Right atrium auricular region (tissue), 2 donors: ENCODE data around the gene C17orf58. TPM values are rescaled to one million over a fixed set of nuclear protein-coding genes. Genes with fewer than 3 reads are reported as not detected.

Experiments
- DNase-seq: peaks from one replicate; pipeline ENCODE4 v3.0.0-alpha.2; 2019; ENCODE audit warnings: low spot score
- H3K27ac ChIP-seq, 2 donors: fragments of 200-600 bp; sonication (generic); 1 replicate in 1 of 2; 2 replicates in 1 of 2; pipeline ENCODE4 v1.5.1; 2016 to 2019
- H3K27me3 ChIP-seq, 2 donors: fragments of 200-600 bp; sonication (generic); one replicate each; pipeline versions ENCODE4 v1.5.1 to v1.6.0; 2017 to 2019
- H3K36me3 ChIP-seq: fragments of 200-600 bp; sonication (generic); one replicate; pipeline ENCODE4 v1.5.1; 2016
- H3K4me1 ChIP-seq, 2 donors: fragments of 200-600 bp; sonication (generic); one replicate each; pipeline versions ENCODE4 v1.5.1 to v1.6.0; 2017 to 2019
- H3K4me3 ChIP-seq, 2 donors: fragments of 200-600 bp; sonication (generic); 1 replicate in 1 of 2; 2 replicates in 1 of 2; pipeline ENCODE4 v1.5.1; 2017 to 2019; ENCODE audit warnings: mild to moderate bottlenecking in 1 of 2, moderate library complexity in 1 of 2
- H3K9me3 ChIP-seq, 2 donors: fragments of 200-600 bp; sonication (generic); one replicate each; pipeline ENCODE4 v1.5.1; 2019
- total RNA-seq, 2 donors: library from RNA; depleted of rRNA; stranded (reverse); fragments of >200 nt; gene quantifications; one replicate each; pipeline ENCODE4 v1.1.0, GENCODE V29; 2016
- TF ChIP-seq, protein P1 (sequence below), 2 donors: fragments of 200-600 bp; sonication (generic); IDR thresholded peaks; one replicate each; pipeline ENCODE4 v1.5.1; 2019; ENCODE audit warnings: antibody characterized with exemption in 2 of 2

C17orf58 gene
- total RNA-seq, 2 donors from 2014 or later = 6.9 to 10.1 TPM

GRCh38 chr17:67995570-67996263 is 552 bp downstream of the C17orf58 start:
- no peaks in the 10 kb centered on the region for H3K36me3 ChIP-seq
- H3K9me3 ChIP-seq = no peaks in the 10 kb centered on the region
- TF ChIP-seq, protein P1, sequence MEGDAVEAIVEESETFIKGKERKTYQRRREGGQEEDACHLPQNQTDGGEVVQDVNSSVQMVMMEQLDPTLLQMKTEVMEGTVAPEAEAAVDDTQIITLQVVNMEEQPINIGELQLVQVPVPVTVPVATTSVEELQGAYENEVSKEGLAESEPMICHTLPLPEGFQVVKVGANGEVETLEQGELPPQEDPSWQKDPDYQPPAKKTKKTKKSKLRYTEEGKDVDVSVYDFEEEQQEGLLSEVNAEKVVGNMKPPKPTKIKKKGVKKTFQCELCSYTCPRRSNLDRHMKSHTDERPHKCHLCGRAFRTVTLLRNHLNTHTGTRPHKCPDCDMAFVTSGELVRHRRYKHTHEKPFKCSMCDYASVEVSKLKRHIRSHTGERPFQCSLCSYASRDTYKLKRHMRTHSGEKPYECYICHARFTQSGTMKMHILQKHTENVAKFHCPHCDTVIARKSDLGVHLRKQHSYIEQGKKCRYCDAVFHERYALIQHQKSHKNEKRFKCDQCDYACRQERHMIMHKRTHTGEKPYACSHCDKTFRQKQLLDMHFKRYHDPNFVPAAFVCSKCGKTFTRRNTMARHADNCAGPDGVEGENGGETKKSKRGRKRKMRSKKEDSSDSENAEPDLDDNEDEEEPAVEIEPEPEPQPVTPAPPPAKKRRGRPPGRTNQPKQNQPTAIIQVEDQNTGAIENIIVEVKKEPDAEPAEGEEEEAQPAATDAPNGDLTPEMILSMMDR (IDR thresholded peaks at IDR 0.05) = peak in 1 of 2 donors; percentile 34
- DNase-seq = no peak
- peaks cover 0 to 32% of the 10 kb centered on the region in 2 donors for H3K4me1 ChIP-seq
- peak overlapping the region; percentile 74 to 97 for H3K27ac ChIP-seq
- H3K4me3 ChIP-seq = peak overlapping the region; percentile 43 to 79
- no peaks in the 10 kb centered on the region for H3K27me3 ChIP-seq

GRCh38 chr17:67994817-67995569 is 1.3 kb downstream of the C17orf58 start:
- TF ChIP-seq, protein P1 (IDR thresholded peaks at IDR 0.05) = no peak
- DNase-seq = no peak
- Histone ChIP-seq H3K27me3 (no peaks in the 10 kb centered on the region), H3K4me1 (peaks cover 0 to 32% of the 10 kb centered on the region in 2 donors), H3K4me3 (peak overlapping the region; percentile 43 to 79), H3K36me3 (no peaks in the 10 kb centered on the region), H3K9me3 (no peaks in the 10 kb centered on the region), H3K27ac (peak overlapping the region; percentile 74 to 97)

GRCh38 chr17:67993998-67994361 is 2.3 kb downstream of the C17orf58 start:
- Histone ChIP-seq H3K4me1 (peaks cover 0 to 32% of the 10 kb centered on the region in 2 donors), H3K36me3 (no peaks in the 10 kb centered on the region), H3K27ac (peak overlapping the region; percentile 93 to 97), H3K4me3 (peak overlapping the region; percentile 75 to 79), H3K27me3 (no peaks in the 10 kb centered on the region), H3K9me3 (no peaks in the 10 kb centered on the region)
- DNase-seq = no peak
- TF ChIP-seq, protein P1 (IDR thresholded peaks at IDR 0.05) = no peak

DNA sequence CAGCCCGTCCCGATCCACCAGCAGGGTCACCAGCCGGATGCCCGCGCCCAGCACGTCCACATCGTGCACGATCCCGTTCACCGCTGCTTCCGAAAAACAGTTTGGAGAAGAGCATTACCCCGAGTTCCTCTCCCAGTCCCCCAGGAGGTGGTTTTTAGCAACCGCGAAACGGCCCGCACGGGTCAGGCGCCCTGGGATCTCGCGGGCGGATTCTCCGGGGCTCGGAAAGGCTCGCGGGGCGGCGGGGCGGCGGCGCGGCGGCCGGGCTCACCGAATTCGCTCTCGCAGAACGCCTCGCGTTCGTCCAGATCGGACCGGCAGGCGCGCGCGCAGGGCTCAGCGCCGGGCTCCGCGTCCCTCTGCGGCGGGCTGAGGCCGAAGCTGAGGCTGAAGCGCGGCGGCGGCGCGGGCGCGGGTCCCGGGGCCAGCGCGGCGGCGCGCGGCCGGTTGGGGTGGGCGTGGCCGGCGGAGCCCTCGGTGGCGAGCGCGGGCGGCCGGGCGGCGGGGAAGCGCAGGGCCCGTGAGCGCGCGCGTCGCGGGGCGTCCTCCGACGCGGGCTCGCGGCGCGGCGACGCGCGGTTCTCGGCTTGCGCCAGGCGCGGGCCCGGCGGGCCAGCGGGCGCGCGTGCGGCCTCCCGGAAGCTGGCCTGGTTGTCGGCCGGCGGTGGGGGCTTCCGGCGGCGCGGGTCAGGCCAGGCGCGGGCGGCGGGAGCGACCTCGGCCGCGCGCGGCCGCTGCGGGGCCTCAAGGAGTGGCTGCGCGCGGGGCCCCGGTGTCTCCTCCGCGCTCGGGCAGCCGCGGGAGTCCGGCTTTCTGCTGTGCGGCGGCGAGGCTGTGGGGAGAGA is 2.9 kb downstream of the C17orf58 start:
- Histone ChIP-seq H3K36me3 (no peaks in the 10 kb centered on the region), H3K4me3 (peak overlapping the region; percentile 75 to 79)
- TF ChIP-seq, protein P1 (IDR thresholded peaks at IDR 0.05) = peak in 1 of 2 donors; percentile 24

DNA sequence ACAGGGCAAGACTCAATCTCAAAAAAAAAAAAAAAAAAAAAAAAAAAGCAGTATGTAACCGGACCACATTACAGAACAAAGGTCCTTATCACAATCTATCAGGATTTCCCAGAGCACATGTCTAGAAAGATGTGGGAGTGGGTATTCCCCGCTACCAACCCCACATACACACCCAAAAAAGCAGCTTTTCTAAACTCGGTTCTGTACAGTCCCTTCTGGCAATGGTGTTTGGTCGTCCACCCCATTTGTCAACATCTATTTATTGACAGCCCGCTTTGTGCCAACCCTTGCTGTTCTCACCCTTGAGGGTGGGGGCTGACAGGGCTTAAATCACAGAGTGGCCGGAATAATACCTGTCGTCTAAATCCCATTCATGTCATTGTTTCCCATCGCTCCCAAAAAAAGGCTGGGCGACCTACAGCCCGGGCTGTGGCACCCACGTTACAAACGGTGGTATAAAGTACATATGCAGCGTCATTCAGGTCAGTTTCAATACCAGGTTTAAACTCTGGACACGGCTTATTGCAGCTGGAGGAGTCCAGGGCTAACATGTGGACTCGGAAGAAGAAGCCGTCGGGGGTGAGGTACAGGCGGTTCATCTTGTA is 3.6 kb downstream of the C17orf58 start:
- Histone ChIP-seq H3K4me3 (peak overlapping the region; percentile 50 to 68), H3K4me1 (peaks cover 0 to 32% of the 10 kb centered on the region in 2 donors), H3K36me3 (no peaks in the 10 kb centered on the region), H3K9me3 (no peaks in the 10 kb centered on the region), H3K27me3 (no peaks in the 10 kb centered on the region), H3K27ac (peak overlapping the region; percentile 93 to 97)
- no peak for DNase-seq
- TF ChIP-seq, protein P1 (IDR thresholded peaks at IDR 0.05) = no peak

More for the DNA sequence above, 2.9 kb downstream of the C17orf58 start:
- Histone ChIP-seq H3K9me3 (no peaks in the 10 kb centered on the region), H3K4me1 (peaks cover 0 to 32% of the 10 kb centered on the region in 2 donors), H3K27me3 (no peaks in the 10 kb centered on the region), H3K27ac (peak overlapping the region; percentile 93 to 97)
- DNase-seq = peak; percentile 70
